Stomach (tissue), 9 donors: Measurements from ENCODE around the gene NCK2. TPM values are rescaled to one million over a fixed set of nuclear protein-coding genes. Genes with fewer than 3 reads are reported as not detected.

ENCODE experiments used
- DNase-seq, 2 donors: peaks; one replicate each; pipeline versions ENCODE4 v3.0.0 to v3.0.0-alpha.2; 2013 to 2019
- H3K27ac ChIP-seq, 5 donors: fragments of 200-600 bp in 4 of 5; sonication (generic) in 4 of 5; one replicate each; pipeline ENCODE4 v1.5.1; 2013 to 2019; ENCODE audit warnings: mild to moderate bottlenecking in 1 of 5, moderate library complexity in 1 of 5
- H3K27me3 ChIP-seq, 3 donors: fragments of 200-600 bp; sonication (generic); one replicate each; pipeline ENCODE4 v1.5.1; 2017 to 2019; ENCODE audit warnings: mixed run types in 1 of 3
- H3K36me3 ChIP-seq, 4 donors: fragments of 200-600 bp; sonication (generic); 1 replicate in 3 of 4; 2 replicates in 1 of 4; pipeline ENCODE4 v1.5.1; 2016 to 2019
- H3K4me1 ChIP-seq, 4 donors: fragments of 200-600 bp; sonication (generic); one replicate each; pipeline ENCODE4 v1.5.1; 2016 to 2019
- H3K4me3 ChIP-seq, 4 donors: fragments of 200-600 bp; sonication (generic) in 3 of 4; one replicate each; pipeline ENCODE4 v1.5.1; 2016 to 2019; ENCODE audit warnings: mild to moderate bottlenecking in 1 of 4
- H3K9me3 ChIP-seq, 4 donors: fragments of 200-600 bp; sonication (generic); one replicate each; pipeline ENCODE4 v1.5.1; 2016 to 2019
- CTCF ChIP-seq, 7 experiments: fragments of 450-650 bp in 4 of 7; fragments of 200-600 bp in 3 of 7; sonication (generic) in 3 of 7; IDR thresholded peaks; one replicate each; pipeline ENCODE4 v1.5.1; 2016 to 2019; ENCODE audit warnings: antibody characterized with exemption in 7 of 7, control low read depth in 2 of 7, mild to moderate bottlenecking in 1 of 7
- EP300 ChIP-seq: sonication (generic); formaldehyde crosslinking; IDR thresholded peaks from one replicate; pipeline ENCODE4 v1.6.1; 2017; ENCODE audit warnings: antibody characterized with exemption
- POLR2A ChIP-seq, 4 donors: fragments of 450-650 bp; IDR thresholded peaks; one replicate each; pipeline ENCODE4 v1.6.1; 2016; ENCODE audit warnings: antibody characterized with exemption in 4 of 4, control low read depth in 2 of 4, mild to moderate bottlenecking in 1 of 4, moderate library complexity in 1 of 4
- POLR2AphosphoS5 ChIP-seq, 3 donors: sonication (generic); formaldehyde crosslinking; IDR thresholded peaks; one replicate each; pipeline ENCODE4 v1.6.1; 2016; ENCODE audit warnings: antibody characterized with exemption in 3 of 3
- whole genome bisulfite sequencing, 5 donors: extraction: QIAGEN DNeasy Blood & Tissue Kit in 3 of 5; methylation state at CpG; one replicate each; pipeline versions ENCODE4 v1.1.5 to v1.1.7; 2013 to 2018; 5-methylcytosine and 5-hydroxymethylcytosine counted together
- intact Hi-C: fragments of 100-400 bp; cut with DNase I; formaldehyde crosslinking; loops from one replicate; pipeline ENCODE4 v1.15.1; 2023; ENCODE audit warnings: low total_unique reads
- polyA plus RNA-seq, 3 donors: library from polyadenylated mRNA; stranded (reverse); fragments of 200-250 nt; gene quantifications; one replicate each; pipeline ENCODE4 v1.2.3, GENCODE V29; 2013
- total RNA-seq, 5 donors: library from RNA; depleted of rRNA; stranded (reverse); fragments of >200 nt; gene quantifications; one replicate each; pipeline versions ENCODE4 v1.1.0 to v1.2.3, GENCODE V29; 2014 to 2016
- donor health status: healthy with polysubstance abuse.
- donor health status: Bipolar disorder and iron deficiency.
- donor health status: healthy.

The NCK2 gene
- total and polyA plus RNA-seq, 8 donors: 23.1 to 88.9 (median 42.6) TPM

- Histone ChIP-seq H3K36me3 (no peaks in the 10 kb centered on the region), H3K4me3 (no peak overlapping the region), H3K9me3 (no peaks in the 10 kb centered on the region), H3K27ac (no peak overlapping the region), H3K4me1 (peaks cover 25 to 85% (median 56%) of the 10 kb centered on the region in 4 donors), H3K27me3 (no peaks in the 10 kb centered on the region)
- no peak for TF ChIP-seq POLR2AphosphoS5 (IDR thresholded peaks at IDR 0.05)
- no peak for TF ChIP-seq EP300
- TF ChIP-seq POLR2A (IDR thresholded peaks at IDR 0.05): no peak
- no peak for TF ChIP-seq CTCF (IDR thresholded peaks at IDR 0.05)
- no peak for DNase-seq
- intact Hi-C loops: no loop called here
- WGBS, 5 donors: 79 to 94% (median 85%) methylated on average over 7 to 8 of the region's 8 CpGs
Measured at GRCh38 chr2:105760191-105760590, 15.5 kb downstream of the NCK2 start.

GRCh38 chr2:105760639-105761337 lies 16.1 kb downstream of the NCK2 start:
- TF ChIP-seq POLR2A (IDR thresholded peaks at IDR 0.05) (no peak), POLR2AphosphoS5 (IDR thresholded peaks at IDR 0.05) (no peak), EP300 (no peak), CTCF (IDR thresholded peaks at IDR 0.05) (no peak)
- Histone ChIP-seq H3K4me3 (no peak overlapping the region), H3K36me3 (no peaks in the 10 kb centered on the region), H3K27ac (no peak overlapping the region), H3K4me1 (peaks cover 19 to 85% (median 53%) of the 10 kb centered on the region in 4 donors), H3K27me3 (no peaks in the 10 kb centered on the region), H3K9me3 (no peaks in the 10 kb centered on the region)
- intact Hi-C loops: no loop called here
- no peak for DNase-seq
- 83 to 91% (median 88%) methylated on average over 12 of the region's 12 CpGs for WGBS, 5 donors

GRCh38 chr2:105761931-105762515 lies 17.3 kb downstream of the NCK2 start:
- H3K36me3 ChIP-seq: peaks cover 0 to 12% (median 3%) of the 10 kb centered on the region in 4 donors
- 70 to 79% (median 76%) methylated on average over 11 of the region's 11 CpGs for WGBS, 5 donors
- intact Hi-C loops: no loop called here
- no peaks in the 10 kb centered on the region for H3K9me3 ChIP-seq
- TF ChIP-seq EP300 (no peak), POLR2A (IDR thresholded peaks at IDR 0.05) (no peak), POLR2AphosphoS5 (IDR thresholded peaks at IDR 0.05) (no peak), CTCF (IDR thresholded peaks at IDR 0.05) (no peak)
- H3K27ac ChIP-seq: peak overlapping the region in 2 of 5 donors; percentile 30 to 41
- H3K4me3 ChIP-seq: no peak overlapping the region
- no peaks in the 10 kb centered on the region for H3K27me3 ChIP-seq
- peaks cover 14 to 84% (median 56%) of the 10 kb centered on the region in 4 donors for H3K4me1 ChIP-seq
- no peak for DNase-seq

- no peak for DNase-seq
- Histone ChIP-seq H3K36me3 (peaks cover 0 to 18% (median 9%) of the 10 kb centered on the region in 4 donors), H3K4me1 (peaks cover 14 to 80% (median 54%) of the 10 kb centered on the region in 4 donors), H3K9me3 (no peaks in the 10 kb centered on the region), H3K4me3 (no peak overlapping the region), H3K27me3 (no peaks in the 10 kb centered on the region), H3K27ac (peak overlapping the region in 1 of 5 donors; percentile 17)
- TF ChIP-seq EP300: no peak
- no peak for TF ChIP-seq POLR2AphosphoS5 (IDR thresholded peaks at IDR 0.05)
- TF ChIP-seq CTCF (IDR thresholded peaks at IDR 0.05): no peak
- TF ChIP-seq POLR2A (IDR thresholded peaks at IDR 0.05): no peak
- 81 to 90% (median 86%) methylated on average over 10 of the region's 10 CpGs for WGBS, 5 donors
- intact Hi-C loops: no loop called here
Measured at GRCh38 chr2:105763076-105763475, 18.4 kb downstream of the NCK2 start.
